Measurements from ENCODE around the gene EFNA5.

DNA sequence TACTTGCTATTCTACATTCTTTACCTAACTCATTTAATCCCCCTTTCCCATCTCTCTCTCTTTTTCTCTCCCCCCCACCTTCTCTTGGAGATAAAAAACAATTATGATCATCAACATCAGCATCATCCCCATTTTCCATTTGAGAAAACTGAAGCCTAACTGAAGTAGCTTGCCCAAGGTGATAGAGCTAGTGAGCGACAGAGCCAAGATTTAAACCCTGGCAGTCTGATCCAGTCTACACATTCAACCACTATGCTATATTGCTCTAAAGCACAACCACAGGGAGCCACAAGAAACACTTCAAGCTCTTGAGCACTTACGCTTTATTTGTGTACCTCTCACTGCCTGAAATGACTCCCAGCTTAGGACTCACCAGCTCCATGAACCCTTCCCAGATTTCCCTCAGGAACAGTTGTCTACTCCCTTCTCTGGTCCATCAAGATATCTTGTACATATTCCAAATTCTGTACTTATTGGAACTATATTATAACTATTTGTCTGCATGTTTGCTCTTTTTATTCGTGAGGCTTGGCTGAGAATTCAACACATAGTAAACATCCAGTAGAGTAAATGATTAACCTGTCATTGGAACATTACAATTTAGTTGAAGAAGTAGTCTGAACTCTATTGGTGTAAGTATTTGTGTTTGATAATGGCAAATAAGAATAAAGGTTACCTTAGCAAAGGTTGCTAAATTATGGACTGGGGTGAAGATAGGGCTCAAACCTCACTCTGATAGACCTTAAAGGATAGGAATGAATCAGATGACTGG lies 164.8 kb downstream of the EFNA5 start:
- TF ChIP-seq CTCF (IDR thresholded peaks at IDR 0.05) (no peak), POLR2A (IDR thresholded peaks at IDR 0.05) (no peak), EP300 (IDR thresholded peaks at IDR 0.05) (no peak), POLR2AphosphoS5 (IDR thresholded peaks at IDR 0.05) (peak in 1 of 3 donors; percentile 34)
